Rectal smooth muscle tissue (tissue), 1 donor: ENCODE results near the gene C19orf73.
A peak's percentile ranks its signal among the peaks of the same experiment; 100 is the strongest.

Experiments
- H3K27ac ChIP-seq: one replicate; pipeline ENCODE4 v1.7.0; 2013; ENCODE audit warnings: low read depth, low read length, inconsistent platforms
- H3K27me3 ChIP-seq: one replicate; pipeline ENCODE4 v1.7.0; 2013; ENCODE audit warnings: low read length; ENCODE audit not compliant: control insufficient read depth, insufficient read depth
- H3K36me3 ChIP-seq: one replicate; pipeline ENCODE4 v1.7.0; 2013; ENCODE audit warnings: low read length; ENCODE audit not compliant: control insufficient read depth, insufficient read depth
- H3K4me1 ChIP-seq: one replicate; pipeline ENCODE4 v1.7.0; 2013; ENCODE audit warnings: low read length; ENCODE audit not compliant: control insufficient read depth, insufficient read depth
- H3K4me3 ChIP-seq: one replicate; pipeline ENCODE4 v1.7.0; 2013; ENCODE audit warnings: low read length
- H3K9ac ChIP-seq: one replicate; pipeline ENCODE4 v1.7.0; 2013; ENCODE audit warnings: low read length

C19orf73 gene, protein sequence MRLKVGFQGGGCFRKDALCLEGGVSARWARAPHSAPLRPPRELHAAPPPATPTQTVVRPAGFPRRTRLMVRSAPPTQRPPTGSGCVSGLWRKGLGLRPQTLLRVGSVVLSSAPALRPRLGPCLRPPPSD

DNA sequence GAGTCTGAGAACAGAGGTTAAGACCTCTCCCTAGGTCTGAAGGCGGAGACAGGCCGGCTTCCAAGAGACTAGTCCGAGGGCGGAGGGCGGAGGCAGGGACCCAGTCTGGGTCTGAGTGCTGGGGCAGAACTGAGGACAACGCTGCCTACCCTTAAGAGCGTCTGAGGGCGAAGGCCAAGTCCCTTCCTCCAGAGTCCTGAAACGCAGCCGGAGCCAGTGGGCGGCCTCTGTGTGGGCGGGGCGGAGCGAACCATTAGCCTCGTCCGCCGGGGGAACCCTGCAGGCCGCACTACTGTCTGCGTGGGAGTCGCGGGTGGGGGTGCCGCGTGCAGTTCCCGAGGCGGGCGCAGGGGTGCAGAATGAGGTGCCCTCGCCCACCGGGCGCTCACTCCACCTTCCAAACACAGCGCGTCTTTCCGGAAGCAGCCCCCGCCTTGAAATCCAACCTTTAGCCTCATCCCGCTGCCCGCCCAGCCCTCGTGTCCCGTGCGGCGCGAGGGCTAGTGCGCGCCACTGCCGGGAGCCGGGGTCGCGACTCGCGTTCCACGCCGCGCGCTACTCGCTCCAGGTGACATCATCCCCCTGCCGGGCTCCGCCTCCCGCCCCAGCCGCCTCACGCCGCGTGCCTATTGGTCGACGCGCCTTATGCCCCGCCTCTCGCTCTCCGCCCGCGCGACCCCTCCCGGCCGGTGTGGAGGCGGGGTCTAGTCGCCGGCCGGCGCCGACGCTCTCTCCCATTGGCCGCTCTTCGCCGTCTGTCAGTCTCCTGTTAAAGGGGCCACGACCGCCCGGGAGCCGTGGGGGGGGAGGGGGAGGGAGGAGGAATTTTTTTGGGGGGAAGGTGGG, at the start of gene C19orf73:
Gene C19orf73, minus strand, starts transcription at position 579 of the 846 bp plus-strand sequence. Its CDS starts 121 bp downstream, at position 458.
- Histone ChIP-seq H3K4me3 (peak within 1 kb of the TSS; percentile 86), H3K27me3 (peaks cover 3% of the 10 kb centered on the region), H3K36me3 (no peaks in the 10 kb centered on the region), H3K27ac (peak within 1 kb of the TSS; percentile 96), H3K9ac (peak within 1 kb of the TSS; percentile 92), H3K4me1 (peaks cover 3% of the 10 kb centered on the region)

DNA sequence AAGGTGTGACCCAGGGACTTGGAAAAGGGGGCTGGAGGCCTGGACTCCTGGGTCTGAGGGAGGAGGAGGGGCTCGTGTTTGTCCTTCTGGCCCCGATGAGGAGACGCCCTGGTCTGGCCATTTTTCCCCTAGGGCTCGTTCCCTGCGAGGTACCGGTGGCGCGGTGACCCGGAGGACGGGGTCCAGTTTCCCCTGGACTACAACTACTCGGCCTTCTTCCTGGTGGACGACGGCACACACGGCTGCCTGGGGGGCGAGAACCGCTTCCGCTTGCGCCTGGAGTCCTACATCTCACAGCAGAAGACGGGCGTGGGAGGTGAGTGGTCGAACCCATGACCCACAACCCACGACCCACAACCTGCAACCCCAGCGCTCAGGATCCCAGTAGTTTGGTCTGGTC, 49.5 kb upstream of the C19orf73 start:
- Histone ChIP-seq H3K36me3 (peaks cover 18% of the 10 kb centered on the region), H3K9ac (no peak overlapping the region), H3K4me1 (peaks cover 5% of the 10 kb centered on the region), H3K4me3 (peak overlapping the region; percentile 1), H3K27me3 (no peaks in the 10 kb centered on the region), H3K27ac (no peak overlapping the region)

DNA sequence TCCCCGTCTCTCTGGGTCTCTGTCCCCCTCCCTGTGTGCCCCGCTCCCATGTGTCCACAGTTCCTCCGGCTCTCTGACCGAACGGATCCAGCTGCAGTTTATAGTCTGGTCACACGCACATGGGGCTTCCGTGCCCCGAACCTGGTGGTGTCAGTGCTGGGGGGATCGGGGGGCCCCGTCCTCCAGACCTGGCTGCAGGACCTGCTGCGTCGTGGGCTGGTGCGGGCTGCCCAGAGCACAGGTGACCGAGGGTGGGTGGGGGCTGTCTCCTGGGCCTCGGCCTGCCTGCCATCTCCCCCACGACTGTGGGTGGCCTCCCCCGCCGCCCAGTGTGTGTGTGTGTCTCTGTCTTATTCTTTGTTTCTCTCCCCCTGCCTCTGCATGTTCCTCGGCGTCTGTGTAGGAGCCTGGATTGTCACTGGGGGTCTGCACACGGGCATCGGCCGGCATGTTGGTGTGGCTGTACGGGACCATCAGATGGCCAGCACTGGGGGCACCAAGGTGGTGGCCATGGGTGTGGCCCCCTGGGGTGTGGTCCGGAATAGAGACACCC, 49.0 kb upstream of the C19orf73 start:
- no peak overlapping the region for H3K27ac ChIP-seq
- H3K4me1 ChIP-seq, result peaks cover 5% of the 10 kb centered on the region
- peaks cover 17% of the 10 kb centered on the region for H3K36me3 ChIP-seq
- no peaks in the 10 kb centered on the region for H3K27me3 ChIP-seq
- H3K9ac ChIP-seq, result no peak overlapping the region
- peak overlapping the region; percentile 1 for H3K4me3 ChIP-seq

DNA sequence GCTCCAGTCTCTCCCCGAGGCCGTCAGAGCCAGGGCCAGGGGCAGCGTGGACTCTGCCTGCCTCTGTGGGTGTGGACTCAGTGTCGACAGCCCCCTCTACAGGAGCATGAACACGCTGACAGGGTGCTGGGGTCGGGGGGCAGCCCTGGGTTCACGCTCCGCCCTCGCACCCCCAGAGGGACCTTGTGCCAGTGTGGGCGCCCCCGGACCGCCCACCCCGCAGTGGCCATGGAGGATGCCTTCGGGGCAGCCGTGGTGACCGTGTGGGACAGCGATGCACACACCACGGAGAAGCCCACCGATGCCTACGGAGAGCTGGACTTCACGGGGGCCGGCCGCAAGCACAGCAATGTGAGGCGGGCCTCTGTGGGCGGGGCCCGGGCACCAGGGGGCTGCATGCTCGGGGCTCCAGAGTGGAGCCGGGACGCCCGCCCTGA, 46.9 kb upstream of the C19orf73 start:
- H3K27ac ChIP-seq, result no peak overlapping the region
- H3K27me3 ChIP-seq, result no peaks in the 10 kb centered on the region
- no peaks in the 10 kb centered on the region for H3K36me3 ChIP-seq
- H3K4me1 ChIP-seq, result peaks cover 5% of the 10 kb centered on the region
- H3K4me3 ChIP-seq, result peak overlapping the region; percentile 25
- peak overlapping the region; percentile 2 for H3K9ac ChIP-seq

DNA sequence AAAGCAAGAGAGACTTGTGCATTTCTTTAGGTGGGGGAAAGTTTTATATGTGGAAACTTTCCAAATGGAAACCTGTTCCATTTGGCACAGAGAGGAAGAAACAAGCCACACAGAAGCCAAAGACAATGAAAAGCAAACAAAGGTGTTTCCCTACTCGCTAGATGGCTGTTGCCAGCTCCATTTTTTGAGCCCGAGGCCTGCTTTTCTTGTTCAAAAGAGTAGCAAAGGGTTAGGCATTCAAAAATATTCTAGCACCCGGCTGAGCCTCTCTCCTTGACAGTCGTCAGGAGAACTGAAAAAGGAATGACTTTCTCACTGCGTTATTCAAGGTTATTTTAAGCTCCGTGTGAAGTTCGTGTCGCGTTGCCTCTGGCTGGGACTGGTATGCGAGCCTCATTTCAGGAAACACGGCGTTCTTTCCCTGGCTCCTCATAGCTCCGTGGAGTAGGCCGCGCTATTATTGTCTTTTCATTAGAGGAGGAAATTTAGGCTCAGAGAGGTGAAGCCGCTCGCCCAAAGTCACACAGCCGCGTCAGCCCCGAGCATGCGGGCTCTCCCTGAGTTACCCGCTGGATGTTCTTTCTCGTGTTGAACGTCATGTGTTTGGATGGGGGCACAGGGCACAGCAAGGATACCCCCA, 46.3 kb upstream of the C19orf73 start:
- peak overlapping the region; percentile 2 for H3K9ac ChIP-seq
- peaks cover 5% of the 10 kb centered on the region for H3K4me1 ChIP-seq
- no peaks in the 10 kb centered on the region for H3K36me3 ChIP-seq
- H3K27ac ChIP-seq, result peak overlapping the region; percentile 67
- peak overlapping the region; percentile 25 for H3K4me3 ChIP-seq
- H3K27me3 ChIP-seq, result no peaks in the 10 kb centered on the region

DNA sequence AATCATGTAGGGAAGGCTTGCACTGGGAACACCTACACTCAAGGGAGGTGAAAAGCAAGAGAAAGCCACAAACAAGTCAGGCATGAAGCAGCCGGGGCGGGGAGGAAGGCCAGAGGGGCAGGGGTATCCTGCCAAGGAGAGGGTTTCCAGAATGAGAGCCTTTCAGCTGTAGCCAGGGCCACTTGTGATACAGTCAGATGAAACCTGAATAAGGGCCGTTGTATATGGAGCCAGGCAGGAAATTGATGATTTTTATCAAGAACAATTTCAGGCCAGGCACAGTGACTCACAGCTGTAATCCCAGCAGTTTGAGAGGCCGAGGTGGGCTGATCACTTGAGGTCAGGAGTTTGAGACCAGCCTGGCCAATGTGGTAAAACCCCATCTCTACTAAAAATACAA, 43.0 kb upstream of the C19orf73 start:
- H3K4me1 ChIP-seq, result peaks cover 8% of the 10 kb centered on the region

DNA sequence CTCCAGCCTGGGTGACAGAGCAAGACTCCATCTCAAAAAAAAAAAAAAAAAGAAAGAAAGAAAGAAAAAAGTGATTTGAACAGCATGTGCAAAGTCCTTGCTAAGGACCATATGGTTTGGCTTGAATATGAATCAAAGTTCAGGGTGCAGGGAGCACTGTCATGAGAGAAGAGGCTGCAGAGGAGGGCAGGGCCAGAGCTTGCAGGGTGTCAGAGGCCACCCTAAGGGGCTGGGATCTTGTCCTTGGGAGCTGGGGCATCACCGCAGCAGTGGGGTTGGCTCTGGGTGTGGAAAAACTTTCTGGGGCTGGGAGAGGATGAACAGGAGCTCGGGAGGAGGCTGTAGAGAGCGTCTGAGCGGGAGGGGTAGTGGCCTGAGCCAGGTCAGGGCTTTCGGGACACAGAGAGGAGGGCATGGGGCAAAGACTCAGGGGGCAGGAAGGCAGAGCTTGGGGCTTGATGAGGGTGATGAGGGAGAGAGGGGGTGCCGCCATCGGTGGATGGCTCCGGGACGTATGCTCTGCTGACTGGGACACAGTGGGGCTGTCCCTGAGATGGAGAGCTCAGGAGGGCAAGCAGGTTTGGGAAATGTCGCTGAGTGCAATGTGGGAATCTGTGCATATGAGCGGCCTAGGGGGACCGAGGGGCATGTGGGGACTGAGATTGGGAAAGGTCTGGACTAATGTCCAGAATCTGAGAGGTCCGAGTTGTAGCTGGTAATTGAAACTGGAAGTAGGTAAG, 41.7 kb upstream of the C19orf73 start:
- Histone ChIP-seq H3K4me1 (peaks cover 5% of the 10 kb centered on the region), H3K27me3 (no peaks in the 10 kb centered on the region), H3K36me3 (no peaks in the 10 kb centered on the region), H3K9ac (no peak overlapping the region), H3K4me3 (no peak overlapping the region), H3K27ac (no peak overlapping the region)

More for the DNA sequence above, 43.0 kb upstream of the C19orf73 start:
- no peak overlapping the region for H3K9ac ChIP-seq
- no peaks in the 10 kb centered on the region for H3K36me3 ChIP-seq
- H3K4me3 ChIP-seq, result no peak overlapping the region
- H3K27me3 ChIP-seq, result no peaks in the 10 kb centered on the region
- H3K27ac ChIP-seq, result no peak overlapping the region

DNA sequence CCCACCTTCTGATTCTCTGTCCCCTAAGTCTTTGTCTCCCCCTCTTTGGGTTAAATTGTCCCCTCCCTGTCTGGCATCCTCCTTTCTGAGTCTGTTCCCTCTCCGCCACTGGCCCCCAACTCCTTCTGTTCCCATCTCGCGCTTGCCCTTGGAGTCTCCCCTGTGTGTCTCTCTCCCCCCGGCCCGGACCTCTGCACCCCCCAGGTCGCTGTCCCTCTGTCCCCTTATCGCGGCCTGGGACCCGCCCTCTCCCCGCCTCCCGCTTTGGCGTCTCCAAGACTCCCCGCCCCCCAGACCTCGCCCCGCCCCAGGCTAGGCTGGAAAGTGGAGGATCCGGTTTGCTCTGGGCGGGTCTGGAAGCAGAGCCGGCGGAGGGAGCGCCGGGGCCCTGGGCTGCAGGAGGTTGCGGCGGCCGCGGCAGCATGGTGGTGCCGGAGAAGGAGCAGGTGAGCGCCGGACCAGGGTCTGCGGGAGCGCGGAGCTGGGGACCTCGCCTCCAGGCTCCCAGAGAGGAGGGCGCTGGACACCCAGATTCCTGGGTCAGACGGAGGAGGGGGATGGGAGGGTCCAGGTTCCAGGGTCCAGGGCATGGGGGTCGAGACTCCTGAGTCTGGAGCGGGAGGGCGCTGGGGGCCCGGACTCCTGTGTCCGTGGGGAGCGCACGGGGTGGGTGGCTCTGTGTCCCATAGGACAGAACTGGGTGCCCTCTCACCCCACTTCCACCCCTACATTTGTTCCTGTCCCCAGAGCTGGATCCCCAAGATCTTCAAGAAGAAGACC, 38.7 kb upstream of the C19orf73 start, which contains the start of gene TRPM4:
Gene TRPM4, plus strand, starts transcription at position 348 of the 780 bp plus-strand sequence. Its CDS starts 75 bp downstream, at position 423.
- H3K27ac ChIP-seq, result peak within 1 kb of the TSS; percentile 79
- H3K36me3 ChIP-seq, result no peaks in the 10 kb centered on the region
- H3K27me3 ChIP-seq, result no peaks in the 10 kb centered on the region
- peak within 1 kb of the TSS; percentile 93 for H3K4me3 ChIP-seq
- H3K4me1 ChIP-seq, result peaks cover 3% of the 10 kb centered on the region
- H3K9ac ChIP-seq, result peak within 1 kb of the TSS; percentile 77

DNA sequence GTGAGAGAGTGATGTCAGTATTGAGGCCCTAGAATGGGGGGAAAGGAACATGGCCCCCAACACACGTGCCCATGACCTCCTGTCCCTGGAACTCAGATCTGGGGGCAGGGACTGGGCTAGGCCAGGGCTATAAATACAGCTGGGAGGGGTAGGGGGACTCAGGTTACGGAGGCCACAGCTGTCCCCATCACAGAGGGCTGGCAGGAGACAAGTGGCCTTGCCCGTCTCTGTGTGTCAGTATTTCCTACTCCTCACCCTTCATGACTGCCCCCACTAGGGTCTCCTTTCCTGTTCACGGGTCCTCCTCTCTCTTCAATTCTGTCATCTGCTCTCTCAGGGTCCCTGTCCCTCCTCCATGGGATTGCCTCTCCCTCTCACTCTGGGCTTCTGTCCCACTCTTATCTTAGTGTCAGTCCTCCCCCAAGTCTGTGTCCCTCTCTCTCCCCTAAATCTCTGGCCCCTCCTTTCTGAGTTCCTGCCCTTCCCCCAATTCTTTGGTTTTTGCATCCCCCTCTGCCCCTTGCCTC, 36.9 kb upstream of the C19orf73 start:
- Histone ChIP-seq H3K9ac (no peak overlapping the region), H3K36me3 (no peaks in the 10 kb centered on the region), H3K27ac (no peak overlapping the region), H3K4me3 (no peak overlapping the region), H3K27me3 (no peaks in the 10 kb centered on the region), H3K4me1 (peaks cover 3% of the 10 kb centered on the region)

DNA sequence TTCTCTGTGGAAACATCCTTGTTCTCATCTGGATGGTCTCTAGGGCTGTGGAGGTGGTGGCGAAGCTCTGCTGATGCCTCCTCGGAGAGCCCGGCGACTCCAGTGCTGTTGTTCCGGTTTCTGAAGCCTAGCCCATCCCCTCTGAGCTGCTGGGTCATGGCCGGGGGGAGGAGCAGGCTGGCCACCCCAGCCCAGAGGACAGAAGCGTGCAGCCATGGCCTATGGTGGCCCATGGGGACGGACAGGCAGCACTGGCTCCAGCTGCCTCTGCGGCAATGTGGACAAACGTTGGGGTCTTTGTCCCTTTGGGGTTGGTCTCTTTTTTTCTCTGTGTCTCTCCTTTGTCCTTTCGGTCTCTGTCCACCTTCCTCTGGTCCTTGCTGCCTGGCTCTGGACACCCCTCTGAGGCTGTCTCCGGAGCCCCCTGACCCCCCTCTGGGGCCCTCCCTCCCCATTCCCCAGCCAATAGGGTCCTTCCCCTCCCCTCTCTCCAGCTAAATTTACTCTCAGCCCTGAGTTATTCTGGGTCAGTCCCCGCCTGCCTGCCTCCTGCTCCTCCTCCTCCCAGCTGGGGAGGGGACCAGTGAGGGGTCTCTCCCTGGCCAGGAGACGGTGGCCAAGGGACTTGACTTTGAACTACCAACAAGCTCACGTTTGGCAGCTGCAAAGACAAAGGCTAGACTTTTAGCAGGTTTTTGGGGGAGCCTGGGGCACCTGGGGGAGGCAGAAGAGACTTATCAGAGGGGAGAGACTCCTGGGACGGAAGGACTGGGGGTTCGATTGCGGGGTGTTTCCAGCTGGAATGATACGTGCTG, 36.3 kb upstream of the C19orf73 start, which contains the start of gene HRC:
Gene HRC, minus strand, starts transcription at position 392 of the 815 bp plus-strand sequence. Its CDS starts 159 bp downstream, at position 233.
- Histone ChIP-seq H3K36me3 (no peaks in the 10 kb centered on the region), H3K4me3 (no peak within 1 kb of the TSS), H3K4me1 (peaks cover 3% of the 10 kb centered on the region), H3K27ac (no peak within 1 kb of the TSS), H3K9ac (no peak within 1 kb of the TSS), H3K27me3 (no peaks in the 10 kb centered on the region)
